ENCODE measurements around the gene TASL. TPM values are rescaled to one million over a fixed set of nuclear protein-coding genes. Genes with fewer than 3 reads are reported as not detected.
A peak's percentile ranks its signal among the peaks of the same experiment; 100 is the strongest.

The TASL gene
- total RNA-seq, 2 experiments from 2014 or later = 0.41 to 0.75 TPM

DNA sequence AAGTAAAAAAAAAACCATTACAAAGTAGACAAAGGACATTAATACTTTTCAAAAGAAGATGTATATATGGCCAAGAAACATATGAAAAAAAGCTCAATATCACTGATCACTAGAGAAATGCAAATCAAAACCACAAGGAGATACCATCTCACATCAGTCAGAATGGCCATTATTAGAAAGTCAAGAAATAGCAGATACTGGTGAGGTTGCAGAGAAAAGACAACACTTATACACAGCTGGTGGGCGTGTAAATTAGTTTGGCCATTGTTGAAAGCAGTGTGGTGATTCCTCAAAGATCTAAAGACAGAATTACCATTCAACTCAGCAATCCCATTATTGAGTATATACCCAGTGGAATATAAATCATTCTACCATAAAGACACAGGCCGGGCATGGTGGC lies 39.3 kb downstream of the TASL start:
- H3K27me3 ChIP-seq (ENCODE audit: control insufficient read depth in 1 of 2, insufficient read depth in 2 of 2, low read length in 2 of 2) = no peaks in the 10 kb centered on the region
- H3K4me3 ChIP-seq (ENCODE audit: low read length) = no peak overlapping the region
- no peaks in the 10 kb centered on the region for H3K36me3 ChIP-seq (ENCODE audit: insufficient read depth, low read length)
- no peaks in the 10 kb centered on the region for H3K36me3 Mint-ChIP-seq (ENCODE audit: low read depth)
- intact Hi-C loops (cut with DNase I, micrococcal nuclease) = no loop called here
- no peaks in the 10 kb centered on the region for H3K4me1 ChIP-seq (ENCODE audit: insufficient read depth, low read length)
- ATAC-seq (ENCODE audit: poor library complexity) (no peak), DNase-seq (no peak)
- peaks cover 4% of the 10 kb centered on the region for H3K27me3 Mint-ChIP-seq
- H3K9me3 Mint-ChIP-seq = peaks cover 3% of the 10 kb centered on the region
- CTCF ChIA-PET = no interaction called here
- no peak overlapping the region for H3K27ac Mint-ChIP-seq
- H3K9me3 ChIP-seq (ENCODE audit: control insufficient read depth in 1 of 2, insufficient read depth in 1 of 2, low read length in 2 of 2) = no peaks in the 10 kb centered on the region
- POLR2A ChIA-PET = no interaction called here
- TF ChIP-seq, protein P1, sequence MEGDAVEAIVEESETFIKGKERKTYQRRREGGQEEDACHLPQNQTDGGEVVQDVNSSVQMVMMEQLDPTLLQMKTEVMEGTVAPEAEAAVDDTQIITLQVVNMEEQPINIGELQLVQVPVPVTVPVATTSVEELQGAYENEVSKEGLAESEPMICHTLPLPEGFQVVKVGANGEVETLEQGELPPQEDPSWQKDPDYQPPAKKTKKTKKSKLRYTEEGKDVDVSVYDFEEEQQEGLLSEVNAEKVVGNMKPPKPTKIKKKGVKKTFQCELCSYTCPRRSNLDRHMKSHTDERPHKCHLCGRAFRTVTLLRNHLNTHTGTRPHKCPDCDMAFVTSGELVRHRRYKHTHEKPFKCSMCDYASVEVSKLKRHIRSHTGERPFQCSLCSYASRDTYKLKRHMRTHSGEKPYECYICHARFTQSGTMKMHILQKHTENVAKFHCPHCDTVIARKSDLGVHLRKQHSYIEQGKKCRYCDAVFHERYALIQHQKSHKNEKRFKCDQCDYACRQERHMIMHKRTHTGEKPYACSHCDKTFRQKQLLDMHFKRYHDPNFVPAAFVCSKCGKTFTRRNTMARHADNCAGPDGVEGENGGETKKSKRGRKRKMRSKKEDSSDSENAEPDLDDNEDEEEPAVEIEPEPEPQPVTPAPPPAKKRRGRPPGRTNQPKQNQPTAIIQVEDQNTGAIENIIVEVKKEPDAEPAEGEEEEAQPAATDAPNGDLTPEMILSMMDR (IDR thresholded peaks at IDR 0.05) = no peak
- H3K4me1 Mint-ChIP-seq (ENCODE audit: low read depth) = no peaks in the 10 kb centered on the region
- no peak overlapping the region for H3K4me3 Mint-ChIP-seq
- H3K27ac ChIP-seq (ENCODE audit: low read depth in 1 of 2, low read length in 2 of 2) = no peak overlapping the region

- H3K4me3 ChIP-seq (ENCODE audit: low read length) = no peak overlapping the region
- H3K4me1 Mint-ChIP-seq (ENCODE audit: low read depth) = no peaks in the 10 kb centered on the region
- CTCF ChIA-PET = no interaction called here
Measured at GRCh38 chrX:30533835-30534234, 43.7 kb downstream of the TASL start.

DNA sequence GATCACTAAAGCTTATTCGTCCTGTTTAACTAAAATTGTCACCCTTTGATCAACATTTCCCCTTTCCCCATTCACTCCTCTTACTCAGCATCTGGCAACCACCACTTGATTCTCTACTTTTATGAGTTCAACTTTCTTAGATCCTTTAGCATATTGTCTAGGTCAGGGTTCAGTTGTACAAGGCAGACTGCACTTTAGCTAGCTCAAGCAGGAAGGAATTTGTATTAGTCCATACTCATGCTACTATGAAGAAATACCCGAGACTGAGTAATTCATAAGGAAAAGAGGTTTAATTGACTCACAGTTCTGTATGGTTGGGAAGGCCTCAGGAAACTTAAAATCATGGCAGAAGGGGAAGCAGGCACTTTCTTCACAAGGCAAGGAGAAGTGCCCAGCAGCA lies 44.3 kb downstream of the TASL start:
- POLR2A ChIA-PET = no interaction called here
- Histone ChIP-seq H3K27me3 (ENCODE audit: control insufficient read depth in 1 of 2, insufficient read depth in 2 of 2, low read length in 2 of 2) (no peaks in the 10 kb centered on the region), H3K4me1 (ENCODE audit: insufficient read depth, low read length) (no peaks in the 10 kb centered on the region), H3K36me3 (ENCODE audit: insufficient read depth, low read length) (no peaks in the 10 kb centered on the region), H3K27ac (ENCODE audit: low read depth in 1 of 2, low read length in 2 of 2) (no peak overlapping the region), H3K4me3 (ENCODE audit: low read length) (no peak overlapping the region), H3K9me3 (ENCODE audit: control insufficient read depth in 1 of 2, insufficient read depth in 1 of 2, low read length in 2 of 2) (no peaks in the 10 kb centered on the region)
- Mint-ChIP-seq H3K4me1 (ENCODE audit: low read depth) (no peaks in the 10 kb centered on the region), H3K27me3 (peaks cover 6% of the 10 kb centered on the region), H3K36me3 (ENCODE audit: low read depth) (no peaks in the 10 kb centered on the region), H3K27ac (no peak overlapping the region), H3K4me3 (no peak overlapping the region), H3K9me3 (no peaks in the 10 kb centered on the region)
- intact Hi-C loops (cut with DNase I, micrococcal nuclease) = no loop called here
- ATAC-seq (ENCODE audit: poor library complexity) (no peak), DNase-seq (peak in 1 of 14 experiments; percentile 9)
- CTCF ChIA-PET = no interaction called here
- TF ChIP-seq, protein P1 (IDR thresholded peaks at IDR 0.05) = no peak

More at GRCh38 chrX:30533835-30534234, 43.7 kb downstream of the TASL start:
- no peaks in the 10 kb centered on the region for H3K4me1 ChIP-seq (ENCODE audit: insufficient read depth, low read length)
- POLR2A ChIA-PET = no interaction called here
- H3K4me3 Mint-ChIP-seq = no peak overlapping the region
- no peaks in the 10 kb centered on the region for H3K27me3 ChIP-seq (ENCODE audit: control insufficient read depth in 1 of 2, insufficient read depth in 2 of 2, low read length in 2 of 2)
- no peak overlapping the region for H3K27ac Mint-ChIP-seq
- TF ChIP-seq, protein P1 (IDR thresholded peaks at IDR 0.05) = no peak
- DNase-seq = no peak
- no peaks in the 10 kb centered on the region for H3K9me3 Mint-ChIP-seq
- H3K27me3 Mint-ChIP-seq = peaks cover 6% of the 10 kb centered on the region
- no peaks in the 10 kb centered on the region for H3K36me3 ChIP-seq (ENCODE audit: insufficient read depth, low read length)
- no peaks in the 10 kb centered on the region for H3K9me3 ChIP-seq (ENCODE audit: control insufficient read depth in 1 of 2, insufficient read depth in 1 of 2, low read length in 2 of 2)
- no peak for ATAC-seq (ENCODE audit: poor library complexity)
- H3K27ac ChIP-seq (ENCODE audit: low read depth in 1 of 2, low read length in 2 of 2) = no peak overlapping the region
- intact Hi-C loops (cut with DNase I, micrococcal nuclease) = no loop called here
- H3K36me3 Mint-ChIP-seq (ENCODE audit: low read depth) = no peaks in the 10 kb centered on the region
